ENCODE data around the gene ADCY5. TPM values are rescaled to one million over a fixed set of nuclear protein-coding genes. Genes with fewer than 3 reads are reported as not detected.

ADCY5 gene
- total RNA-seq, 4 donors from 2014 or later: 0.46 to 3.5 (median 1.3) TPM

DNA sequence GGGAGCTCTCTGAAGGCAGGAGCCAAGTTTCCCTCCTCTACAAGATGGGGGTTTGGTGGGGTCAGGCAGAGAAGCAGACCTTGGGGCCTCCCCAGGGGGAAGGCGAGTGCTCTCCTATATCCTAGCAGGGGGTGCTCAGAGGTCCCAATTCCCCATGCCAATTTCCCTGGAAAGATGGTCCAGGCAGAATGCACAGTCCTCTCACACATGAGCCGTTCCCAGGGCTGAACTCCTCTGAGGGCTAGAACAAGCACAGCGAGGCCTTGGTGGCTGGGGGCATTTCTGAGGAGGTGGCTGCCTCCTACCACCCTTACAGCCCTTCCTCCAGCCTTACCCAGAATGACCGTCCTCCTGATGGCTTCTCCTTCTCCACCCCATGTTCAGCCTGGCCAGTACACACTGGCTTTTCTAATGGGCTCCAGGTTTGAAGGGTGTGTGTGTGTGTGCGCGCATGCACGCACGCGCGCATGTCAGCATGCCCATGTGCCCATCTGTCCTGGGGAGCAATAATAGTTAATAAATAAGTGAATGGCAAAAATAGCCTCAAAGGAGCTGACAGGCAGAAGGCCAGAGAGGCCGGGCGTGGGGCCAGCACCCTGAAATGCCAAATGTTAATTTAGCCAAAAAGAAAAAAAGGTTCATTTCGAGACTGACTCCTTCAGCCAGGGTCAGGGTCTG, 24.4 kb downstream of the ADCY5 start:
- 63 to 72% methylated on average over 13 of the region's 13 CpGs for WGBS, 2 donors
- DNase-seq (ENCODE audit: low spot score in 2 of 2): no peak
- TF ChIP-seq, protein P1, sequence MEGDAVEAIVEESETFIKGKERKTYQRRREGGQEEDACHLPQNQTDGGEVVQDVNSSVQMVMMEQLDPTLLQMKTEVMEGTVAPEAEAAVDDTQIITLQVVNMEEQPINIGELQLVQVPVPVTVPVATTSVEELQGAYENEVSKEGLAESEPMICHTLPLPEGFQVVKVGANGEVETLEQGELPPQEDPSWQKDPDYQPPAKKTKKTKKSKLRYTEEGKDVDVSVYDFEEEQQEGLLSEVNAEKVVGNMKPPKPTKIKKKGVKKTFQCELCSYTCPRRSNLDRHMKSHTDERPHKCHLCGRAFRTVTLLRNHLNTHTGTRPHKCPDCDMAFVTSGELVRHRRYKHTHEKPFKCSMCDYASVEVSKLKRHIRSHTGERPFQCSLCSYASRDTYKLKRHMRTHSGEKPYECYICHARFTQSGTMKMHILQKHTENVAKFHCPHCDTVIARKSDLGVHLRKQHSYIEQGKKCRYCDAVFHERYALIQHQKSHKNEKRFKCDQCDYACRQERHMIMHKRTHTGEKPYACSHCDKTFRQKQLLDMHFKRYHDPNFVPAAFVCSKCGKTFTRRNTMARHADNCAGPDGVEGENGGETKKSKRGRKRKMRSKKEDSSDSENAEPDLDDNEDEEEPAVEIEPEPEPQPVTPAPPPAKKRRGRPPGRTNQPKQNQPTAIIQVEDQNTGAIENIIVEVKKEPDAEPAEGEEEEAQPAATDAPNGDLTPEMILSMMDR (IDR thresholded peaks at IDR 0.05): no peak
- TF ChIP-seq POLR2A (IDR thresholded peaks at IDR 0.05): no peak
- intact Hi-C loops (cut with DNase I; ENCODE audit: low total_unique reads): no loop called here
- H3K4me3 ChIP-seq (ENCODE audit: low read depth, poor library complexity, severe bottlenecking): no peak overlapping the region

DNA sequence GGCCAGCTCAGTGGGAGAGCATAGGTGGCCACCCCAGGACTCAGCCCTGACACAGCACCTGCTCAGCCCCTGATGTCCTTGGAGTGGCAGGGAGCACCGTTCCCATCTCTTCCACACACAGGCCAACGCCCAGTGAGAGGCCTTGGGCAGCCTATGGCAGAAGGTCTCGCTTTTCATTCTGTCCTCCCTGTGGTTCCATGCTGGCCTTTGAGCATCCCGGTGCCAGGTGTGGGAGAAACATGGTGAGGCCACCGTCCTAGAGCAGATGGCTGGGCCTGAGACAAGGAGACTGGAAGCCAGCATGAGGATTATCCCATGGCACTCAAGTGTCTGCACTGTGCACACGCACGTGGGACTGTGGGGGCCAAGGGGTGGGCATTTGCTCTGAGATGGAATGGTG, 25.1 kb downstream of the ADCY5 start:
- no peak overlapping the region for H3K4me3 ChIP-seq (ENCODE audit: low read depth, poor library complexity, severe bottlenecking)
- intact Hi-C loops (cut with DNase I; ENCODE audit: low total_unique reads): no loop called here
- no peak for DNase-seq (ENCODE audit: low spot score in 2 of 2)
- TF ChIP-seq, protein P1 (IDR thresholded peaks at IDR 0.05): no peak
- TF ChIP-seq POLR2A (IDR thresholded peaks at IDR 0.05): no peak
- WGBS, 2 donors: 80% methylated on average over 7 of the region's 7 CpGs

DNA sequence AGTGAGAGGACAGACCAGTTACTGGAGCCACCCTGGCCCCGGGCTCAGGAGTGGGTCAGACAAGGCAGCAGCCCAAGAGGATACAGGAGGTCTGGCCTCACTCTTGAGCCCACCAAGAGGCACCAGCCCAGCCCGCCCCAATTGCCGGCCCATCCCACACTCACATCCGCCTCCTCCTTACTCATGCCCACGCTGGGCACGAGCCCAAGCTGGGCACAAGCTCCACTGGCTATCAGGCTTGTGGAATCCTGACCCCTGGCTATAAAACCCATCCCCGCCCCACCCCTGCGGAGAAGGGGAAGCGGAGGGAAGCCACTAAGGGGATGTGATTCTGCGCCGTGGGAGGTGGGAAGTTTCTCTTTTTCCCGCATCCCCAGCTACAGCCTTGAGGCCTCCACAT, 25.9 kb downstream of the ADCY5 start:
- TF ChIP-seq, protein P1 (IDR thresholded peaks at IDR 0.05): no peak
- no peak for TF ChIP-seq POLR2A (IDR thresholded peaks at IDR 0.05)
- intact Hi-C loops (cut with DNase I; ENCODE audit: low total_unique reads): no loop called here
- no peak overlapping the region for H3K4me3 ChIP-seq (ENCODE audit: low read depth, poor library complexity, severe bottlenecking)
- no peak for DNase-seq (ENCODE audit: low spot score in 2 of 2)
- 84 to 93% methylated on average over 12 of the region's 12 CpGs for WGBS, 2 donors

DNA sequence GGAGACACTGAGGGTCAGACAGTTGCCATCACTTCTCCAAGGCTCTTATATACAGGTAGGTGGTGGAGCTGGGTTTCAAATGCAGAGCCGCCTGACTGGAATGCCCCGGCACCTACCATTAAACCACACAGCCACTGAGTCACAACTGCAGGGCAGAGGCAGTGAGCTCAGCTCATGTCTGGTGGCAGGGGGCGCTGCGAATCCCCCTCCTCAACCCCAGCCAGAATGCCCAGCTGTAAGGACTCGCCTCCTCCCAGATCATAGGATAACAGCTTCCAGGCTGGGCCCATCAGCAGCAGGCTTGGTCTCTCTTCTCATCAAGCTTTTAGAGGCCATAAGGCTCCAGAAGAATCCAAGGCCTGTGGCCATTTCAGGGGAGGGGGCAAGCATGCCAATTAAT, 26.4 kb downstream of the ADCY5 start:
- TF ChIP-seq, protein P1 (IDR thresholded peaks at IDR 0.05): no peak
- no peak for TF ChIP-seq POLR2A (IDR thresholded peaks at IDR 0.05)
- 80 to 88% methylated on average over 5 of the region's 5 CpGs for WGBS, 2 donors
- DNase-seq (ENCODE audit: low spot score in 2 of 2): no peak
- no peak overlapping the region for H3K4me3 ChIP-seq (ENCODE audit: low read depth, poor library complexity, severe bottlenecking)
- intact Hi-C loops (cut with DNase I; ENCODE audit: low total_unique reads): no loop called here

DNA sequence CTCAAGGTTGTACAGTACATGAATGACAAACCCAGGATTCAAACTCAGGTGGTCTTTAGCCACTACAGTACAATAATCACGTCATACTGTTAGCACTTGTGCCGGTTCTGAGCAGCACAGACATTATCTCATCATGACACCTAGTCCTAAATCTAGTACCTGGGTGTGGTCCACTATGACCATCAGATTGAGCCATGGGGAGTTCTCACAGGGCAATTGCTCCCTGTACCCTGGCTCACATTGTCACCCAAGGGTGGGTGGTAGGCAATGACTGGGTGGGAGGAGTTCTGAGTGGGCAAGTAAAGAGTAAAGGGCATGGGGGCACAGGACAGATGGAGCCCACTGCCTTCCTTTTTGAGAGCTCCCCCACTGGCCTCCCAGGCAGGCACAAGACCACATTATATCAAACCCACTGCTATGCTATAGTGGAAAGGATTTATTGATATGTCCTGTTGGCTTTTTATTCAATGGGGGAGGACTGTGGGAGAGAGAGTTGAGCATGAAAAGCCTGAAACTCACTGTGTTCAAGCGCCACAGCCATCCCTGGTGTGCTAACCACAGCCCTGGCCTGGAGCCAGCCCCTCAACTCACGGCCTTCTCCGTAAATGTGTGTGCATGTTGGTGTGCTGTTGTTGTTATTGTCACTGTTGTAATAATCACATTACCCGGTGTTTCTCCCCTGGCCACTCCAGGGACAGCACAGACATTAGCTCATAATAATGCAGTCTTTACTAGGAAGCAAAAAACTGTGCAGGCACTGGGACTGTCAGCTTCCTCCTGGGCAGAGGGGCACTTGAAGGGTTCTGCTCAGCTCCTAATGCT, 27.3 kb downstream of the ADCY5 start:
- no peak for TF ChIP-seq POLR2A (IDR thresholded peaks at IDR 0.05)
- TF ChIP-seq, protein P1 (IDR thresholded peaks at IDR 0.05): no peak
- DNase-seq (ENCODE audit: low spot score in 2 of 2): no peak
- 51 to 63% methylated on average over 6 of the region's 6 CpGs for WGBS, 2 donors
- intact Hi-C loops (cut with DNase I; ENCODE audit: low total_unique reads): no loop called here
- no peak overlapping the region for H3K4me3 ChIP-seq (ENCODE audit: low read depth, poor library complexity, severe bottlenecking)

All from lower leg skin (tissue), 4 donors.